ENCODE data around the gene PEMT. TPM values are rescaled to one million over a fixed set of nuclear protein-coding genes. Genes with fewer than 3 reads are reported as not detected.

The PEMT gene
- polyA plus RNA-seq, 1 donor, result 24.2 TPM

- no peak for DNase-seq (ENCODE audit: low read depth)
These were observed 38.0 kb downstream of the PEMT start for GRCh38 chr17:17553217-17554195.

DNA sequence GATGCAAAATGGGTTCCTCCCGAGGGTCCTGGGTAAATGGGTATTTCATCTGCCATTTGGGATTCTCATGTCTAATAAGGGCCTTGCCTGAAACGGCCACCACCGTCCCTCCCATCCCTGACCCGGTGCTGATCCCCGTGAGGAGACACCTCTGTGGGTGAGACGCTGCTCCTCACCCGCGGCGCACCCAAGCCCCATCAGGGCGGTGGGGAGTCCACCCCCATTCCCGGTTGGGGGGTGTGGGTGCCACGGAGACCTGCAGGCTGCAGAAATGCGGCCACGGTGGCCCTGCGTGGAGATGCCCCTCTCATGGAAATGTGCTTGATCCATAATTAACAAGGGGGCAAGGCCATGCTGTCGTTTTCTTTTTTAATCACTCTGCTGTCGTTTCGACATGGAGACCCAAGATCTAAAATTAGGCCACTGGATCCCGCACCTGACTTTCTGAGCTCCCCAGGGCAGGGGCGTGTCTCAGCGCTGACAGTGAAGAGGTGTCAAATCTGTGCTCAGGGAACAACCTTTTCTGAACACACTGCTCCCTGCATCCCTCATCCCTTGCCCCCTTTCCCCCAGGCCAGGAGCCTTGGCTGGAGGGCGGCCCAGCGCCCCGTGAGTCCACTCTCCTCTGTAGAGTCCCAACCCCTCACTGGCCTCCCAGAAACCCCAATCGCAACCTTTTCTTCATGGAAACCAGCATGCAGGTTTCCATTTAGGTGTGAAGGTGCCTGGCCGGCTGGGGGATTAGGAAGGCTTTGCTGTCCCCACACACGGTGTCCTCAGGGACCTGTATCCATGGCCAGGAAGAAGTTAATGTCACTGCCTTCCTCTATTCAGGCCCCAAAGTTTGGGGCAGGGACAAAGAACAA lies 38.9 kb downstream of the PEMT start:
- no peak for DNase-seq (ENCODE audit: low read depth)

GRCh38 chr17:17551361-17551760 lies 40.1 kb downstream of the PEMT start:
- DNase-seq (ENCODE audit: low read depth), result no peak

GRCh38 chr17:17549732-17550366 lies 41.7 kb downstream of the PEMT start:
- no peak for DNase-seq (ENCODE audit: low read depth)

DNA sequence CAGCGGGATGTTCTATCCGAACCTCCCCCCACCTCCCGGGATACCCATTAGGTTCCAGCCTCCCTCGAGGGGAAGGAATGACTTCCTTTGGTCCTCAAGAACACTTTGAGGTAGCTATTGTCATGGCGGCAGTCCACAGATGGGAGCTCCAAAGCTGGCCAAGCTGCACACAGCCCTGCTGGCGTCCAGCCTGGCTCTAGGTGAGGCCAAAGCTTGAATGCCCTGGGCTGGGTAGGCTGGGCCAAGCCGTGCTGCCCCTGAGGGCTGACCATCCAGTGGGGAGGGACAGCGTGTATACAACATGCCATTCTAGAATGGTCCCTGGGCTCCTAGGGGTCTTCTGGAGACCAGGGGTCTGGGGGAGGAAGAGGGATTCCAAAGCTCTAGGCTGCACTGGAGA lies 43.5 kb downstream of the PEMT start:
- no peak for DNase-seq (ENCODE audit: low read depth)

- DNase-seq (ENCODE audit: low read depth), result no peak
These were observed 44.2 kb downstream of the PEMT start for GRCh38 chr17:17547210-17547764.

DNA sequence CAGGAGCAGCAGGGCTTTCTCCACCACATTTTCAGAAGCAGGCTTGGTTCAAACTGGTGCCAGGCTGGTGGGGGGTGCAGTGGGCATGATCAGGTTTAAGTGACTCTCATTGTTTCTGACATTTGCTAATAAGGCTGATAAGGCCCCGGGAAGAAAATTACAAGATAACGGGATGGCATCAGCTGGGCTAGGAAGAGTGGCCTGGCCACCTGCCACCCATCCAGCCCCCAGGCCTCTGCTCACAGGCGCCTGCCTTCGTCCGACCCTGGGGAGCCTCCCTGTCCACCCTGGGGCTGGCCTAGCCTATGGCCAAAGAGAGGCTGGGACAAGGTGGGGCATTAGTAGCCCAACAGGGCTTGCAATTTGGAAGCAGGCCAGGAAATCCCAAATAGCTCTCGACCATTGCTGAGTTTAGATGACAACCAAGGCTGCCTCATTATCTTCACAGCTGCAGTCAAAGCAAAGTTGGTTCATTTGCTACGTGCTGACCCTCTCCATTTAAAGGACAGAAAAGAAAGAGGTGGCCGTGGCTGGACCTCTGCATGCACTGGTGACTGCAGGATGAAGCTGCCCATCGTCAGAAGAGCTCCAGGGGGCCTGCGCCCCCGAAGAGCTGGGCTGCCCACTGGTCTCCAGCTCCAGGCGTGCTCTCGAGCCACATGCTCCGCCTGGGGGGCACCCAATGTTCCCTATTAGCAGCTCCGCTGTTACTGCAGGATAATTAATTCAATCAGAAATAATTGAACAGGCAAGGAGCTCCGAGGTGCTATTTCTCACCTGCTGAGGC lies 44.9 kb downstream of the PEMT start:
- no peak for DNase-seq (ENCODE audit: low read depth)

GRCh38 chr17:17545984-17546383 lies 45.5 kb downstream of the PEMT start:
- no peak for DNase-seq (ENCODE audit: low read depth)

- no peak for DNase-seq (ENCODE audit: low read depth)
These were observed 46.3 kb downstream of the PEMT start for GRCh38 chr17:17545031-17545820.

DNA sequence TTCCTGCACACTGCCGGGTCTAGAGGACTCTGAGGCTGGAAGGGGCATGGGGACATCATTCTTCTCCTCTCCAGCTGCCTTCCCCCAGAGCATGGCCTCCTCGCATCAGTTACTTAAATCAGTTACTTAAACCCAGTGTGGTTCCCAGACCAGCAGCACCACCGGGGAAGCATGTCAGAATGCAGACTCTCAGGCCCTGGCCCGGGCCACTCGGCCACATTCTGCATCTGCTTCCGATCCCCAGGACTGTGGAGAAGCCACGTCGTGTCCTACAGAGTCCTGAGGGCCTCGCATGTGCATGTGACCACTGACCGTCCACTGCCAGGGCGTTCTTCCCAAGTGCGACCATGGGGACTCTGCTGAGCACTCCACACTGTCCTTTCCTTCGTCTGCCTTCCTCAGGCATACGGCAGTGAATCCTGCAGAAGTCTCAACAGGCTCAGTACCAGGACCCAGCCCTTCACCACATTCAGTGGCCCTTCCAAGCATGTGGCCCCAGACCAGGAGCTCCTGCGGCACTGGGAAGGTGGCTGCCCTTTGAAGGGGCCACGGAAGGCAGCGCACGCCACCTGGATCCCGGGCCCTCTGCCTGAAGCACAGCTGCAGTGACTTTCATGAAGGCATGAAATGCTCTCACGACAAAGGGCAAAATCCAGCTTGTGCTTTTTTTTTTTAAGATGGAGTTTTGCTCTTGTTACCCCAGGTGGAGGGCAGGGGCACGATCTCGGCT lies 48.4 kb downstream of the PEMT start:
- DNase-seq (ENCODE audit: low read depth), result no peak

DNA sequence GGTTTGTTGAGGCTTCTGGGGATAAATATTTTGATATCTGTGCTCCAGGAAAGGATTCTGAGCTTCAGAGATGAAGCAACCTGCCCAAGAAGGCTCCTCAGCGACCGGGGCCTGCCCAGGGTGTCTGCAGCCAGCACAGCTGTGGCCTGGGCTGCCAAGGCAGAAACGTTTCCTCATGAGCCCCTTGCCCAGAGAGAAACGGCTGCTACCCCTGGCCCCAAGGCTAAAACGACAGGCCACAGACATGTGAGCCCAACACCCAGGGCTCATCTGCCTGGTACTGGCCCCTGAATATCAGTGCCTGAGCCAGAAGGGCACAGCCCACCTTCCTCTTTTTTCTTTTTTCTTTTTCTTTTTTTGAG lies 49.9 kb downstream of the PEMT start:
- no peak for DNase-seq (ENCODE audit: low read depth)

GRCh38 chr17:17540935-17541639 lies 50.4 kb downstream of the PEMT start:
- no peak for DNase-seq (ENCODE audit: low read depth)

DNA sequence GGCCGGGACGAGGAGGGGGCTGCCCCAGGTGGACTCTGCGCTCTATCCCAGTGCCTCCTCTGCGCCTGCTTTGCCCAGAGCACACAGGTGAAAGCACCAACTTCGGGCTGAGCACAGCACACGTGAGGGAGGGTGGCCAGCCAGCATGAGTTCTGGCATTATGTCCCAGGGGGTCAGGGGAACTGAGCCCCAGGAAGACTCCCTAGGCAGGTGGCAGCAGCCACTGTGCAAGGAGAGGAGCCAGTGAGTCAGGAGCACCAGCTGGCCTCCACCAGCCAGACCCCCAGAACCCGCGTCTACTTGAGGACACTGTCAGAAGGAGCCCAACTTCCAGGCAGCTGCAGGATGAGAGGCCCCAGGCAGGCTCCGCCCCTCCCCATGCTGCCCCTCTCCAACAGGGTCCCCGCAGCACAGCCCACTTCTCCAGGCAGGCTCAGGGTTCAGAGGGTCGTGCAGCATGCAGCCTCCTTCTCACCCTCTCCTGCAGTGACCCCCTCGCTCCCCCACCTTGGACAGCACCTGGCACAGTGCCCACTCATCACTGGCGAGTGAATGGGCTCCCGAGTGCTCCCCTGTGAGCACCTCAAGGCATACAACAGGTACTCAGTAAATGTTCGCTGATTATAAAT lies 51.1 kb downstream of the PEMT start:
- no peak for DNase-seq (ENCODE audit: low read depth)

GRCh38 chr17:17539591-17539990 lies 51.9 kb downstream of the PEMT start:
- DNase-seq (ENCODE audit: low read depth), result no peak

GRCh38 chr17:17538417-17539391 lies 52.8 kb downstream of the PEMT start:
- no peak for DNase-seq (ENCODE audit: low read depth)

DNA sequence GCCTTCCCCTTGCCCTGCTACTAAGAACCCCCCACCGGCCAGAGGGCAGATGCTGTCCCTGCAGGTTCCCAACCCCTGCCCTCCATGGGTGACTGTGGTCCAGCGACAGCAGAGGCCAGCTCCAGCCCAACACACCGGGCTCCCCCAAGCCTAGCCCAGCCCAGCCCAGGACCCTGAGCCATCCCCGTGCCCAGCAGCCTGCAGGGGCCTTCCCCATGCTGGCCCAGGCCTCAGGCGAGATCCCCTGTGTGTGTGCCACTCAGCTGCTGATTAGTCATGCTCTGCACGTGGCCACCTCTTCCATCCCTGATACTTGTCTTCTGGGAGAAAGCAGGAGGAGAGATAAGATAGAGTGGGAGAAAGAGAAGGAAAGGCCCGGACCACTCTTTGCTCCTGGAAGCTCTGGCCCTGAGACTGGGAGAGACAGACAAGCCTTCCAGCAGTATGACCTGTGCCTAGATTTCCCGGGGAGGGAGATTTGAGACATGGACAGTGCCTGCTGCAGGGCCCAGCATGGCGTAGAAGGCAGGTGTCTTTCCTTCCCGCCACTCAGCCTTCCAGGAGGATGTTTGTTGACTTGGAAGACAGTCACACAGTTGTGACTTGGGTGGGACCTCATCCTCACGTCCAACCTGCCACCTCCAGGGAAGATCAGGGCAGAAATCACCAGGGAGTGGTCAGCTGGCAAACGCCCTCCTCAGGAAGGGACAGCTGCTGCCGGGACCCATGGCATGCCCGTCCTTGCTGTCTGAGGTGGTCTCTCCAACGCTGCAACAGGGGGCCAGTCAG lies 54.0 kb downstream of the PEMT start:
- no peak for DNase-seq (ENCODE audit: low read depth)
